Esophagus squamous epithelium (tissue), 5 donors: ENCODE data around the gene PLD4. TPM values are rescaled to one million over a fixed set of nuclear protein-coding genes. Genes with fewer than 3 reads are reported as not detected.
"Not testable (repeated sequence)": the region's sequence is repeated elsewhere in the genome, so short reads cannot be mapped to it uniquely, and the experiment has no call there.

Experiments used
- DNase-seq: peaks from one replicate; lab custom pipeline; 2025; lab: John Stamatoyannopoulos, UW
- H3K27ac ChIP-seq, 4 donors: fragments of 200-600 bp; sonication (generic); one replicate each; pipeline ENCODE4 v1.5.1; 2016 to 2019; ENCODE audit warnings: mild to moderate bottlenecking in 1 of 4
- H3K27me3 ChIP-seq, 4 donors: fragments of 200-600 bp; sonication (generic); 1 replicate in 3 of 4; 2 replicates in 1 of 4; pipeline versions ENCODE4 v1.5.1 to v1.6.0; 2017 to 2021; ENCODE audit warnings: antibody characterized with exemption in 1 of 4
- H3K36me3 ChIP-seq, 3 donors: fragments of 200-600 bp; sonication (generic); one replicate each; pipeline ENCODE4 v1.5.1; 2016 to 2019
- H3K4me1 ChIP-seq, 3 donors: fragments of 200-600 bp; sonication (generic); one replicate each; pipeline ENCODE4 v1.5.1; 2017 to 2019
- H3K4me3 ChIP-seq, 4 donors: fragments of 200-600 bp; sonication (generic); 1 replicate in 3 of 4; 2 replicates in 1 of 4; pipeline ENCODE4 v1.5.1; 2016 to 2019; ENCODE audit warnings: mild to moderate bottlenecking in 2 of 4, moderate library complexity in 1 of 4
- H3K9me3 ChIP-seq, 3 donors: fragments of 200-600 bp; sonication (generic); one replicate each; pipeline ENCODE4 v1.5.1; 2016 to 2019
- CTCF ChIP-seq, 6 experiments: fragments of 450-650 bp in 4 of 6; fragments of 200-600 bp in 2 of 6; sonication (generic) in 2 of 6; IDR thresholded peaks; one replicate each; pipeline ENCODE4 v1.5.1; 2016 to 2019; ENCODE audit warnings: antibody characterized with exemption in 6 of 6, mild to moderate bottlenecking in 4 of 6, moderate library complexity in 4 of 6
- POLR2A ChIP-seq, 4 donors: fragments of 450-650 bp; IDR thresholded peaks; one replicate each; pipeline ENCODE4 v1.6.1; 2017; ENCODE audit warnings: antibody characterized with exemption in 4 of 4, mild to moderate bottlenecking in 4 of 4, moderate library complexity in 3 of 4
- WGBS, 2 donors: methylation state at CpG; one replicate each; pipeline ENCODE4 v1.1.5; 2018; 5-methylcytosine and 5-hydroxymethylcytosine counted together
- intact Hi-C: fragments of 100-400 bp; cut with DNase I; formaldehyde crosslinking; loops from one replicate; pipeline ENCODE4 v1.15.0; 2022
- total RNA-seq, 4 donors: library from RNA; depleted of rRNA; stranded (reverse); fragments of >200 nt; gene quantifications; one replicate each; pipeline ENCODE4 v1.1.0, GENCODE V29; 2016
- donor health status: DM: yes; HTN: yes; CAD: no.

The PLD4 gene
- total RNA-seq, 4 donors from 2014 or later: 0.18 to 0.95 (median 0.64) TPM

DNA sequence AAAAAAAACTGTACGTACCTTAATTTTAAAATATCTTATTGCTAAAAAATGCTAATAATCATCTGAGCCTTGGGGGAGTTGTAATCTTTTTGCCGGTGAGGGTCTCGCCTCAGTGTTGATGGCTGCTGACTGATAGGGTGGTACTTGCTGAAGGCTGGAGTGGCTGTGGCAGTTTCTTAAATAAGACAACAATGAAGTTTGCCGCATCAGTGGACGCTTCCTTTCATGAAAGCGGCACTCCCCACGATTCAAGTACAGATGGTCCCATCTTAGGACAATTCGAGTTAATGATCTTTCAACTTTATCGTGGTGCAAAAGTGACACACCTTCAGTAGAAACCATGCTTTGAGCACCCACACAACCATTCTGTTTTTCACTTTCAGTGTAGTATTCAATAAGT, 7.6 kb upstream of the PLD4 start:
- no peak overlapping the region for H3K27ac ChIP-seq
- no peaks in the 10 kb centered on the region for H3K36me3 ChIP-seq
- DNase-seq: no peak
- peaks cover 0 to 7% (median 4%) of the 10 kb centered on the region in 3 donors for H3K9me3 ChIP-seq
- TF ChIP-seq POLR2A (IDR thresholded peaks at IDR 0.05) (no peak), CTCF (IDR thresholded peaks at IDR 0.05) (no peak)
- no peak overlapping the region for H3K4me3 ChIP-seq
- 83 to 86% methylated on average over 9 of the region's 9 CpGs for WGBS, 2 donors
- intact Hi-C loops: no loop called here
- no peaks in the 10 kb centered on the region for H3K4me1 ChIP-seq
- peaks cover 0 to 2% (median 0%) of the 10 kb centered on the region in 4 donors for H3K27me3 ChIP-seq

DNA sequence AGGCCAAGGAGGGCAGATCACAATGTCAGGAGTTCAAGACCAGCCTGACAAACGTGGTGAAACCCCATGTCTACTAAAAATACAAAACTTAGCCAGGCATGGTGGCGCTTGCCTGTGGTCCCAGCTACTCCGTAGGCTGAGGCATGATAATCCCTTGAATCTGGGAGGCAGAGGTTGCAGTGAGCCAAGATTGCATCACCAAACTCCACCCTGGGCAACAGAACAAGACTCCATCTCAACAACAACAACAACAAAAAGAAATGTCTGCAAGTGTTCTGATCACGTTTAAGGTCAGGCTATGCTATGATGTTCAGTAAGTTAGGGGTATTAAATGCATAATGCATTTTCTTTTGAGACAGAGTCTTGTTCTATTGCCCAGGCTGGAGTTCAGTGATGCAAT, 6.7 kb upstream of the PLD4 start:
- DNase-seq: no peak
- 21 to 57% methylated on average over 3 to 4 of the region's 4 CpGs for WGBS, 2 donors
- H3K36me3 ChIP-seq: no peaks in the 10 kb centered on the region
- H3K4me3 ChIP-seq: no peak overlapping the region
- no peak overlapping the region for H3K27ac ChIP-seq
- H3K27me3 ChIP-seq: no peaks in the 10 kb centered on the region
- TF ChIP-seq POLR2A (IDR thresholded peaks at IDR 0.05) (no peak), CTCF (IDR thresholded peaks at IDR 0.05) (no peak)
- H3K9me3 ChIP-seq: no peaks in the 10 kb centered on the region
- intact Hi-C loops: no loop called here
- no peaks in the 10 kb centered on the region for H3K4me1 ChIP-seq

DNA sequence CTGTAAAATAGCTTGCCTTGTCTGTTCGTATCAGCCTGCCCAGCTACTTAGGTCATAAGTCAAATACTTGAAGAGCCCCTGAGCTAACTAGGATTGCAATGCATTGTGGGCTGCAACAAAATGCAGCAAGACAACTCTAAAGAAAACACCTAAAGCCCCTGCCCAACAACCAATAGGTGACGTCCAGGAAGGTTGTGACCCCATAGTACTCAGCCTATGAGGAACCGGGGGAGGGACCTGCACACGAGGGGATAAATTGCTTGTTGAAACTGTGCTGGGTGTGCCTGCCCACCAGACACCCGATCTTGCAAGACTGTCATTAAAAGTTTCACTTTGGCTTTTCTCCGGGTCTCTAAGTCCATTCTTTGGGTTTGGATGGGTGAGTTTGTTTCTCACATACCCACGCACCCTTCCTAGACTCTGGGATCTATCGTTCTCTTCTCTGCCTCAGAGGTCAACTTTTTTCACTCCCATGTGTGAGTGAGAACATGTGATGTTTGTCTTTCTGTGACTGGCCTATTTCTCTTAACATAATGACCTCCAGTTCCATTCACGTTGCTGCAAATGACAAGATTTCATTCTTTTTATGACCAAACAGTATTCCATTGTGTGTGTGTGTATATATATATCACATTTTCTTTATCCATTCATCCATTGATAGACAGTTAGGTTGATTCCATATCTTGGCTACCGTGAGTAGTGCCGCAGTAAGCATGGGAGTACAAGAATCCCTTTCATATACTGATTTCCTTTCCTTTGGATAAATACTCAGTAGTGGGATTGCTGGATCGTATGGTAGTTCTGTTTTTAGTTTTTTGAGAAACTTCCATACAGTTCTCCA, 5.3 kb upstream of the PLD4 start:
- H3K9me3 ChIP-seq, intact Hi-C loops, DNase-seq, H3K36me3 ChIP-seq, H3K27ac ChIP-seq, H3K4me3 ChIP-seq, H3K27me3 ChIP-seq, H3K4me1 ChIP-seq: not testable (repeated sequence)
- 71 to 72% methylated on average over 11 of the region's 12 CpGs for WGBS, 2 donors

- WGBS, 2 donors: 61 to 67% methylated on average over 3 of the region's 3 CpGs
- no peak for TF ChIP-seq POLR2A (IDR thresholded peaks at IDR 0.05)
- no peak for TF ChIP-seq CTCF (IDR thresholded peaks at IDR 0.05)
- intact Hi-C loops: no loop called here
- H3K4me1 ChIP-seq: no peaks in the 10 kb centered on the region
- DNase-seq: no peak
- no peak overlapping the region for H3K4me3 ChIP-seq
- H3K36me3 ChIP-seq: no peaks in the 10 kb centered on the region
- no peaks in the 10 kb centered on the region for H3K9me3 ChIP-seq
- H3K27me3 ChIP-seq: no peaks in the 10 kb centered on the region
- H3K27ac ChIP-seq: no peak overlapping the region
Observed at GRCh38 chr14:104919993-104920315, 4.7 kb upstream of the PLD4 start.

DNA sequence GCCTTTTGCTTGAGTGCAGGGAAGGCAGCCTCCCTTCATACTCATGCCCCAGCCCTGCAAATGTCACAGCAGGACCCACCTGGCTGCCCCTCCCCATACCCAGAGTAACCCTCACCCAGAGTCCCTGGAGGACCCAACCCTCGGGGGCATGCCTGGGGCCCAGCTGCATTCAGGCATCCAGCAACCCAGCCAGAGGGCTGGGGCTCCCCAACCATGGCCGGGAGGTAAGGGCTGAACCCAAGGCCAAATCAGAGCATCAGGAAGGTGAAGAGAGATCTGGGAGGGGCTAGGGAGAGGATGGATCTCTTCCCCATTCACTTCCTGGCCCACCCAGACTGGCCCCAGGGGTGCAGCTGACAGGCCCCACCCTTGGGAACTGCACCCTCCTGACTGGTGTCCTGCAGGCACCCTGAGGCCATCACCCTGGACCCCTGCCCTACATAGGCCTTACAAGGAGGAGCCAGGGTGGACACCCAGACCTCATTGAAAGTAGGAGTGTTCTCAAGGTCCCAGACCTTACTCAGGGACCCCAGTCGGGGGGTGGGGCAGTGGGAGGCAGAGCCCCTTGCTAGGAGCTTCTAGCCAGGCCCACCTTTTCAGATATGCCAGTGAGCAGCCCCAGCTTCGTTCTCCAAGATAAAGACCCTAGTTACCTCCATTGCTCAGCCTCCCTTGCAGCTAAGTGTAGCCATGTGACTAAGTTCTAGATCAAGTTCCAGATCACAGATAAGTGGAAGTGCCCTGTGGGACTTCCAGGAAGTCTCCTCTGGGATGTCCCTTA, 849 bp upstream of the PLD4 start:
- DNase-seq: no peak
- Histone ChIP-seq H3K9me3 (no peaks in the 10 kb centered on the region), H3K27ac (no peak overlapping the region), H3K27me3 (peaks cover 0 to 21% (median 0%) of the 10 kb centered on the region in 4 donors), H3K4me1 (peaks cover 0 to 8% (median 0%) of the 10 kb centered on the region in 3 donors), H3K36me3 (no peaks in the 10 kb centered on the region), H3K4me3 (no peak overlapping the region)
- no peak for TF ChIP-seq CTCF (IDR thresholded peaks at IDR 0.05)
- TF ChIP-seq POLR2A (IDR thresholded peaks at IDR 0.05): no peak
- intact Hi-C loops: no loop called here
- WGBS, 2 donors: 71% methylated on average over 2 of the region's 4 CpGs; no CpG with 5 or more reads in 1 of the 2 donors
